ENCODE data around the gene MGLL.

Gene MGLL

GRCh38 chr3:127814325-127814781 lies 8.0 kb downstream of the MGLL start:
- no peak for DNase-seq (ENCODE audit: low spot score)

- DNase-seq (ENCODE audit: low spot score): no peak
These were observed 10.2 kb downstream of the MGLL start for GRCh38 chr3:127812151-127812550.

GRCh38 chr3:127811717-127812116 lies 10.6 kb downstream of the MGLL start:
- no peak for DNase-seq (ENCODE audit: low spot score)

GRCh38 chr3:127809611-127810010 lies 12.7 kb downstream of the MGLL start:
- no peak for DNase-seq (ENCODE audit: low spot score)

- no peak for DNase-seq (ENCODE audit: low spot score)
These were observed 13.1 kb downstream of the MGLL start for GRCh38 chr3:127809211-127809610.

- DNase-seq (ENCODE audit: low spot score): no peak
These were observed 14.1 kb downstream of the MGLL start for GRCh38 chr3:127808197-127808596.

GRCh38 chr3:127805026-127805753 lies 17.1 kb downstream of the MGLL start:
- no peak for DNase-seq (ENCODE audit: low spot score)

GRCh38 chr3:127804141-127804540 lies 18.2 kb downstream of the MGLL start:
- no peak for DNase-seq (ENCODE audit: low spot score)

- DNase-seq (ENCODE audit: low spot score): peak; percentile 90
These were observed 18.7 kb downstream of the MGLL start for GRCh38 chr3:127803619-127804018.

- DNase-seq (ENCODE audit: low spot score): no peak
These were observed 19.7 kb downstream of the MGLL start for GRCh38 chr3:127802606-127803005.

- no peak for DNase-seq (ENCODE audit: low spot score)
These were observed 20.5 kb downstream of the MGLL start for GRCh38 chr3:127801731-127802313.

- DNase-seq (ENCODE audit: low spot score): no peak
These were observed 21.8 kb downstream of the MGLL start for GRCh38 chr3:127800508-127800907.

- peak; percentile 77 for DNase-seq (ENCODE audit: low spot score)
These were observed 22.7 kb downstream of the MGLL start for GRCh38 chr3:127799476-127800222.

GRCh38 chr3:127798716-127799115 lies 23.6 kb downstream of the MGLL start:
- no peak for DNase-seq (ENCODE audit: low spot score)

- DNase-seq (ENCODE audit: low spot score): no peak
These were observed 25.5 kb downstream of the MGLL start for GRCh38 chr3:127796831-127797150.

- DNase-seq (ENCODE audit: low spot score): no peak
These were observed 26.1 kb downstream of the MGLL start for GRCh38 chr3:127796045-127796830.

- no peak for DNase-seq (ENCODE audit: low spot score)
These were observed 27.3 kb downstream of the MGLL start for GRCh38 chr3:127794972-127795371.

GRCh38 chr3:127794402-127794801 lies 27.9 kb downstream of the MGLL start:
- DNase-seq (ENCODE audit: low spot score): peak; percentile 4

- no peak for DNase-seq (ENCODE audit: low spot score)
These were observed 29.6 kb downstream of the MGLL start for GRCh38 chr3:127792541-127793292.

GRCh38 chr3:127791221-127791913 lies 30.9 kb downstream of the MGLL start:
- DNase-seq (ENCODE audit: low spot score): peak; percentile 19

GRCh38 chr3:127790882-127791183 lies 31.5 kb downstream of the MGLL start:
- no peak for DNase-seq (ENCODE audit: low spot score)
